K562 (cell line): Measurements from ENCODE around the gene RAE1. TPM values are rescaled to one million over a fixed set of nuclear protein-coding genes. Genes with fewer than 3 reads are reported as not detected.

Source experiments
- ATF3 ChIP-seq, 2 experiments: fragments of 450-650 bp in 1 of 2; sonication (generic) in 1 of 2; formaldehyde crosslinking in 1 of 2; IDR thresholded peaks in 1 of 2; conservative IDR thresholded peaks in 1 of 2; 2 replicates each; pipeline versions ENCODE4 v1.6.1 to v1.8.1; 2016 to 2023; ENCODE audit warnings: mild to moderate bottlenecking in 2 of 2, moderate library complexity in 2 of 2, inconsistent platforms in 1 of 2, missing genetic modification reagents in 1 of 2
- CCNT2 ChIP-seq: IDR thresholded peaks from 2 replicates; pipeline ENCODE4 v1.6.1; 2011; ENCODE audit warnings: borderline replicate concordance, low read depth, mild to moderate bottlenecking, moderate library complexity, mixed read lengths, low read length; ENCODE audit not compliant: insufficient read length; ENCODE audit errors: extremely low read depth
- EHMT2 ChIP-seq: fragments of 450-650 bp; IDR thresholded peaks from 2 replicates; pipeline ENCODE4 v1.6.1; 2018; ENCODE audit warnings: antibody characterized with exemption
- ETV5 ChIP-seq: sonication (generic); formaldehyde crosslinking; IDR thresholded peaks from 2 replicates; pipeline ENCODE4 v1.4.0; 2020; ENCODE audit warnings: low read depth, mild to moderate bottlenecking, missing genetic modification reagents
- FIP1L1 ChIP-seq: fragments of 200-400 bp; formaldehyde crosslinking; IDR thresholded peaks from 2 replicates; pipeline ENCODE4 v1.6.1; 2018; ENCODE audit warnings: mild to moderate bottlenecking, low read depth, low read length; ENCODE audit not compliant: poor library complexity, severe bottlenecking
- HOXB6 ChIP-seq: fragments of 250-450 bp; sonication (Bioruptor Pico); IDR thresholded peaks from 2 replicates; pipeline ENCODE4 v1.5.1; 2022; ENCODE audit warnings: mild to moderate bottlenecking, borderline replicate concordance
- KDM2B ChIP-seq: fragments of 250-450 bp; sonication (Bioruptor Pico); IDR thresholded peaks from 2 replicates; pipeline ENCODE4 v1.8.0; 2021; ENCODE audit warnings: mild to moderate bottlenecking, moderate library complexity
- MAZ ChIP-seq, 2 experiments: fragments of 450-650 bp in 1 of 2; sonication (generic) in 1 of 2; formaldehyde crosslinking; IDR thresholded peaks in 1 of 2; conservative IDR thresholded peaks in 1 of 2; 2 replicates each; pipeline versions ENCODE4 v1.4.0 to v1.5.0; 2020; ENCODE audit warnings: mild to moderate bottlenecking in 1 of 2, missing genetic modification reagents in 1 of 2
- NELFE ChIP-seq: IDR thresholded peaks from 2 replicates; pipeline ENCODE4 v1.6.1; 2011; ENCODE audit warnings: mild to moderate bottlenecking; ENCODE audit not compliant: insufficient read depth, insufficient read length
- NEUROD1 ChIP-seq: fragments of 150-350 bp; IDR thresholded peaks from 2 replicates; pipeline ENCODE4 v1.6.1; 2014; ENCODE audit warnings: borderline replicate concordance, low read length, low read depth; ENCODE audit not compliant: partially characterized antibody
- PATZ1 ChIP-seq: fragments of 250-450 bp; sonication (Bioruptor Pico); IDR thresholded peaks from 2 replicates; pipeline ENCODE4 v1.5.0; 2020; ENCODE audit warnings: mild to moderate bottlenecking, borderline replicate concordance
- RAD21 ChIP-seq, 2 experiments: fragments of 250-450 bp in 1 of 2; fragments of 450-650 bp in 1 of 2; sonication (Bioruptor Pico) in 1 of 2; formaldehyde crosslinking in 1 of 2; IDR thresholded peaks in 1 of 2; conservative IDR thresholded peaks in 1 of 2; 2 replicates each; pipeline versions ENCODE4 v1.4.0 to v1.8.0; 2020 to 2022; ENCODE audit warnings: mild to moderate bottlenecking in 2 of 2, moderate library complexity in 1 of 2
- RBM15 ChIP-seq: fragments of 200-400 bp; formaldehyde crosslinking; IDR thresholded peaks from 2 replicates; pipeline ENCODE4 v1.6.1; 2018; ENCODE audit warnings: mild to moderate bottlenecking, low read length, moderate library complexity; ENCODE audit not compliant: insufficient read depth
- RFX7 ChIP-seq: fragments of 250-450 bp; sonication (Bioruptor Pico); IDR thresholded peaks from 2 replicates; pipeline ENCODE4 v1.5.1; 2021; ENCODE audit warnings: mild to moderate bottlenecking
- SIN3A ChIP-seq, 2 experiments: fragments of 150-350 bp in 1 of 2; IDR thresholded peaks; 2 replicates each; pipeline ENCODE4 v1.6.1; 2011 to 2016; ENCODE audit warnings: borderline replicate concordance in 2 of 2, low read depth in 2 of 2, low read length in 2 of 2, mild to moderate bottlenecking in 2 of 2, moderate library complexity in 2 of 2; ENCODE audit not compliant: control insufficient read depth in 1 of 2
- SLC30A9 ChIP-seq: fragments of 250-450 bp; sonication (Bioruptor Pico); IDR thresholded peaks from 2 replicates; pipeline ENCODE4 v1.8.0; 2022; ENCODE audit warnings: mild to moderate bottlenecking, moderate library complexity
- TBL1XR1 ChIP-seq, 2 experiments: IDR thresholded peaks; 2 replicates each; pipeline ENCODE4 v1.6.1; 2012; ENCODE audit warnings: improper control_type of control experiment in 2 of 2, low read length in 2 of 2, mild to moderate bottlenecking in 1 of 2
- TEAD4 ChIP-seq, 2 experiments: sonication (generic) in 1 of 2; formaldehyde crosslinking in 1 of 2; IDR thresholded peaks; 2 replicates each; pipeline versions ENCODE4 v1.6.1 to v1.8.0; 2012 to 2022; ENCODE audit warnings: borderline replicate concordance in 1 of 2, inconsistent platforms in 1 of 2, low read length in 1 of 2, mild to moderate bottlenecking in 1 of 2, missing genetic modification reagents in 1 of 2
- ZBED1 ChIP-seq: IDR thresholded peaks from 2 replicates; pipeline ENCODE4 v1.6.1; 2014
- ZKSCAN1 ChIP-seq: fragments of 150-350 bp; IDR thresholded peaks from 2 replicates; pipeline ENCODE4 v1.6.1; 2016; ENCODE audit warnings: low read depth, low read length
- ZNF133 ChIP-seq: fragments of 250-450 bp; sonication (Bioruptor Pico); IDR thresholded peaks from 2 replicates; pipeline ENCODE4 v1.4.0; 2020; ENCODE audit warnings: mild to moderate bottlenecking
- ZNF134 ChIP-seq: fragments of 250-450 bp; sonication (Bioruptor Pico); conservative IDR thresholded peaks from 2 replicates; pipeline ENCODE4 v1.4.0; 2020
- ZNF239 ChIP-seq: fragments of 250-450 bp; sonication (Bioruptor Pico); IDR thresholded peaks from 2 replicates; pipeline ENCODE4 v1.4.0; 2020; ENCODE audit warnings: mild to moderate bottlenecking
- ZNF408 ChIP-seq: fragments of 250-450 bp; sonication (Bioruptor Pico); IDR thresholded peaks from 2 replicates; pipeline ENCODE4 v1.4.0; 2020; ENCODE audit warnings: low read depth, mild to moderate bottlenecking, moderate library complexity
- polyA plus RNA-seq, 8 experiments: library from polyadenylated mRNA; depleted of rRNA in 4 of 8; stranded (reverse) in 5 of 8; unstranded in 3 of 8; fragments of >200 nt; fragmentation: Nextera tagmentation in 2 of 8; fragmentation: Illumina TruSeq in 1 of 8; extraction: Ambion mirVana in 2 of 8; extraction: Trizol in 1 of 8; gene quantifications; 2 replicates each; pipeline versions ENCODE4 v1.2.1 to v1.2.3, GENCODE V29; 2011 to 2014; ENCODE audit warnings: inconsistent platforms in 1 of 8, missing spikeins in 1 of 8
- total RNA-seq, 7 experiments: library from RNA; depleted of rRNA in 6 of 7; stranded (reverse); fragments of >200 nt in 6 of 7; fragmentation: Illumina TruSeq in 2 of 7; extraction: Trizol in 2 of 7; gene quantifications; 2 replicates each; pipeline versions ENCODE4 v1.2.1 to v1.2.3, GENCODE V29; 2011 to 2021; ENCODE audit warnings: low replicate concordance in 1 of 7

RAE1 gene
- total and polyA plus RNA-seq, 9 of the 15 experiments (the other 6 are each of a cell fraction or from before 2014, with no cell fraction given), result 33.7 to 248 (median 77.7) TPM

- TF ChIP-seq RAD21 (CRISPR knock-in tag; conservative IDR thresholded peaks at IDR 0.05 in 1 of 2, IDR thresholded peaks at IDR 0.05 in 1 of 2) (no peak), KDM2B (CRISPR knock-in tag) (0 out of 2 replicates have a peak, but pooled peaks have one; percentile 35), RFX7 (CRISPR knock-in tag) (no peak), ZNF408 (no peak), ZNF133 (CRISPR knock-in tag) (no peak), RBM15 (no peak), NELFE (no peak), TBL1XR1 (IDR thresholded peaks at IDR 0.05; ENCODE audit: low read length in 2 of 2) (no peak), HOXB6 (CRISPR knock-in tag) (no peak), ZBED1 (no peak), NEUROD1 (no peak), CCNT2 (peak; percentile 73), ZNF134 (no peak), EHMT2 (no peak), SIN3A (IDR thresholded peaks at IDR 0.05; ENCODE audit: borderline replicate concordance in 2 of 2, control insufficient read depth in 1 of 2, low read depth in 2 of 2, low read length in 2 of 2) (peak in 1 of 2 experiments; percentile 25; a peak in 2 of 4 replicates), ZNF239 (no peak), MAZ (CRISPR knock-in tag; conservative IDR thresholded peaks at IDR 0.05 in 1 of 2, IDR thresholded peaks at IDR 0.05 in 1 of 2) (peak in 1 of 2 experiments; percentile 38; a peak in 2 of 4 replicates), ZKSCAN1 (no peak), PATZ1 (no peak), ETV5 (CRISPR knock-in tag) (no peak), ATF3 (IDR thresholded peaks at IDR 0.05) (no peak), ATF3 (CRISPR knock-in tag; conservative IDR thresholded peaks at IDR 0.05) (no peak), SLC30A9 (CRISPR knock-in tag) (no peak), FIP1L1 (peak; percentile 39), TEAD4 (IDR thresholded peaks at IDR 0.05; ENCODE audit: low read length) (no peak), TEAD4 (CRISPR knock-in tag; IDR thresholded peaks at IDR 0.05; ENCODE audit: borderline replicate concordance) (no peak)
Measured at GRCh38 chr20:57391439-57392301, 40.6 kb downstream of the RAE1 start (continued).
